Progenitor cell of endocrine pancreas (in vitro differentiated cells): ENCODE measurements around the gene FAM210A. TPM values are rescaled to one million over a fixed set of nuclear protein-coding genes. Genes with fewer than 3 reads are reported as not detected.

Experiments
- DNase-seq: peaks from one replicate; pipeline ENCODE4 v3.0.0; 2021; ENCODE audit warnings: low spot score; ENCODE audit not compliant: unreplicated experiment
- H3K27ac Mint-ChIP-seq: 2 replicates; pipeline ENCODE4 v1.8.0; 2021; ENCODE audit warnings: mild to moderate bottlenecking, moderate library complexity, mixed read lengths
- H3K27me3 Mint-ChIP-seq: 2 replicates; pipeline ENCODE4 v1.8.0; 2021; ENCODE audit warnings: mixed read lengths
- H3K36me3 Mint-ChIP-seq: 2 replicates; pipeline ENCODE4 v1.8.0; 2022; ENCODE audit warnings: mixed read lengths; ENCODE audit not compliant: insufficient read depth
- H3K4me1 Mint-ChIP-seq: 2 replicates; pipeline ENCODE4 v1.8.0; 2021; ENCODE audit warnings: low read depth, mixed read lengths
- H3K4me3 Mint-ChIP-seq: 2 replicates; pipeline ENCODE4 v1.8.0; 2021; ENCODE audit warnings: low read depth, mild to moderate bottlenecking, moderate library complexity, mixed read lengths
- H3K9me3 Mint-ChIP-seq: 2 replicates; pipeline ENCODE4 v1.8.0; 2021; ENCODE audit warnings: low read depth, mixed read lengths
- total RNA-seq: library from RNA; stranded (reverse); gene quantifications from 2 replicates; pipeline ENCODE4 v1.2.1, GENCODE V29; 2021
- TF ChIP-seq, protein P1 (sequence below): fragments of 200-600 bp; sonication (generic); IDR thresholded peaks from one replicate; pipeline ENCODE4 v1.5.0; 2021; ENCODE audit warnings: antibody characterized with exemption, mild to moderate bottlenecking; ENCODE audit not compliant: unreplicated experiment

FAM210A gene
- total RNA-seq, 1 donor from 2014 or later = 11.0 TPM

DNA sequence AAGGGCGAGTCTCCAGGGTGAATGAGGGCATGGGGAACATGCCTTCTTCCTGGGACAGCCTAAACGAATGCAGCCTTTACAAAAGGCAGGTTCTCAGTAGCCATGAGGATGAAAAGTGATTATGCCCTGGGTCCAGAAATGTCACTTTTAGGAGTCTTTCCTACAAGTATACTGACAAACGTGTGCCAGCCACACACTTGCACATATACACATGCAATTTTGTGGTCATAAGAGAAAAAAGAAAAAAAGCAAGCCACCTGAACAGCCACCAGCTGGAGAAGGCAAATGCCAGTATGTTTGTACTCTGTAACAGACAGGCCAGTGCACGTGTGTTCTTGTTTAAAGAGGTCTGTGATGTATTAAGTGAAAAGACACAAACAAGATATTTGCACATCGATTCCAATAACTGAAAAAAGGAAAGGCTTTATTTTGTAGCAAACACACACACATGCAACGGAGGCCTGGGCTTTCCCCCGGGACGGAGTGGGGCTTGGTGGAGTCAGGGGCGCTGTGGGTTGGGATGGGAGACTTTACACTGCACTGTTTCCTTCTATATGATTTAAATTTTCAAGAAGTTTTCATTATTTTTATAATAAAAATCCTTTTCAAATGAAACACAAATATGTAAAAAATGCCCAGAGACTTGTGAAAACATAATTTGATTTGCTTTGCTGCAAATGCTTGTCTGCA lies 108.4 kb downstream of the FAM210A start:
- H3K36me3 Mint-ChIP-seq = no peaks in the 10 kb centered on the region
- DNase-seq = no peak
- H3K27me3 Mint-ChIP-seq = peaks cover 12% of the 10 kb centered on the region
- no peak overlapping the region for H3K4me3 Mint-ChIP-seq
- H3K27ac Mint-ChIP-seq = no peak overlapping the region
- no peaks in the 10 kb centered on the region for H3K9me3 Mint-ChIP-seq
- TF ChIP-seq, protein P1, sequence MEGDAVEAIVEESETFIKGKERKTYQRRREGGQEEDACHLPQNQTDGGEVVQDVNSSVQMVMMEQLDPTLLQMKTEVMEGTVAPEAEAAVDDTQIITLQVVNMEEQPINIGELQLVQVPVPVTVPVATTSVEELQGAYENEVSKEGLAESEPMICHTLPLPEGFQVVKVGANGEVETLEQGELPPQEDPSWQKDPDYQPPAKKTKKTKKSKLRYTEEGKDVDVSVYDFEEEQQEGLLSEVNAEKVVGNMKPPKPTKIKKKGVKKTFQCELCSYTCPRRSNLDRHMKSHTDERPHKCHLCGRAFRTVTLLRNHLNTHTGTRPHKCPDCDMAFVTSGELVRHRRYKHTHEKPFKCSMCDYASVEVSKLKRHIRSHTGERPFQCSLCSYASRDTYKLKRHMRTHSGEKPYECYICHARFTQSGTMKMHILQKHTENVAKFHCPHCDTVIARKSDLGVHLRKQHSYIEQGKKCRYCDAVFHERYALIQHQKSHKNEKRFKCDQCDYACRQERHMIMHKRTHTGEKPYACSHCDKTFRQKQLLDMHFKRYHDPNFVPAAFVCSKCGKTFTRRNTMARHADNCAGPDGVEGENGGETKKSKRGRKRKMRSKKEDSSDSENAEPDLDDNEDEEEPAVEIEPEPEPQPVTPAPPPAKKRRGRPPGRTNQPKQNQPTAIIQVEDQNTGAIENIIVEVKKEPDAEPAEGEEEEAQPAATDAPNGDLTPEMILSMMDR = no peak
- H3K4me1 Mint-ChIP-seq = peaks cover 4% of the 10 kb centered on the region

DNA sequence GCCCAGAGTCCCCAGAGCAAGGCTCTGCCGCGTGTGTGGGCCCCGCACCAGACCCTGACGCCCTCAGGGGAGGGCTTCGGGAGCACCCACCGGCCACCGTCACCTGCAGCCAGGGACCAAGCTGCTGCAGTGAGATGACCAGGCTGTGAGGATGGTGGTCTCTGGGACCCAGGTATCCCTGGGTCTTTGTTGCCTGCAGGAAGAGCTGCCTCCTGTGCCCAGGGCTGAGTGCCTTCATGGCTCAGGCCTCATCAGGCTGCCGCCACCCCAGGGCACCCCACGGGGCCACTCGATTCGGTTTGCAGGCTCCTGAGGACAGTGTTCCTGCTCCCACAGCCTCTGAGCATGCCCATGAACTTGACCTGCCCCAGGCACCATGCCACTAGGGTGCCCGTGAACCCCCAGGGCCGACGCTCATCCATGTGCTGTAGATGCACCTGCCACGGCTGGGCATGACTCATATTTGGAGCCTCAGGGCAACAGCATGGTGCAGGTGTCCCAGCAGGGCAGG lies 109.8 kb downstream of the FAM210A start:
- TF ChIP-seq, protein P1 = no peak
- H3K4me3 Mint-ChIP-seq = no peak overlapping the region
- peaks cover 26% of the 10 kb centered on the region for H3K27me3 Mint-ChIP-seq
- no peaks in the 10 kb centered on the region for H3K36me3 Mint-ChIP-seq
- DNase-seq = no peak
- H3K4me1 Mint-ChIP-seq = peaks cover 4% of the 10 kb centered on the region
- no peaks in the 10 kb centered on the region for H3K9me3 Mint-ChIP-seq
- H3K27ac Mint-ChIP-seq = no peak overlapping the region

DNA sequence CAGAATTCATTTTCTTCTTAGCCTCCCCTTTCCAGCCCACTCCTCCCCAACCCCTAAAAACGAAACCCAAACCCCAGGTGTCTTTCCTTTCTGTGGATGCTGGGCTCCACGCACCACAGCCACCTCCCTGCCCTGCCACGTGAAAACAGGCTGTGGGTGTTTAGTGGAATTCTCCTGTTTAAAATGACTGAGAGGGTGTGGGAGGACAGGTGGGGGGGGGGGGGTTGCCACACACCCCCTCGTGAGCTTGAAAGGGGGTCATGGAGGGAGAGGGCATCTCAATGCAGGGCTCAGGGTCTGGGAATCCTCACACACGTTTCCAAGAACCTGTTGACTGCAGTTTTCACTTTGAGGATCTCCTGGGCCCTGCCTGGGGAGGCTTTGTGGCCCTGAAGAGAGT lies 110.3 kb downstream of the FAM210A start:
- H3K27ac Mint-ChIP-seq = no peak overlapping the region

DNA sequence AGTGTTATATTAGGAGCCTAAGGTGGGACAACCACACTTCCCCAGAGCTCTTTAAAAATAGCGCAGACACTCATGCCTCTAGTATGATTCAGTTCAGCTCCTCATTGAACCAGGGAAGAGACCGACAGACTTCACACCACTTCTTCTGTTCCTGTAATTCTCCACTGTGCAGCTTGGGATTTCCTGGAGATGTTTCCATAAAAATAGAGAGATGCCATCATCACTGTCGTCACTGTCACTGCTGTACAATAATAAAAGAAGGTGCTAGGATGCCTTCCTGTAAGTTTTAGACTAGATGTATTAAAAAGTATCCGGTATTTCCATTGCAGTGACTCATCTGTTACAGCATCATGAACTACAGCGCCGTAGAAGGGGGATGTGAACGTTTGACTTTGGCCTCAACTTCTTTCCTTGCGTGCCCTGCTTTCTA lies 110.9 kb downstream of the FAM210A start:
- Mint-ChIP-seq H3K27me3 (peaks cover 35% of the 10 kb centered on the region), H3K4me3 (no peak overlapping the region), H3K4me1 (peaks cover 4% of the 10 kb centered on the region), H3K27ac (no peak overlapping the region), H3K36me3 (no peaks in the 10 kb centered on the region), H3K9me3 (no peaks in the 10 kb centered on the region)
- no peak for DNase-seq
- TF ChIP-seq, protein P1 = no peak

More for the DNA sequence above, 110.3 kb downstream of the FAM210A start:
- no peaks in the 10 kb centered on the region for H3K9me3 Mint-ChIP-seq
- peaks cover 31% of the 10 kb centered on the region for H3K27me3 Mint-ChIP-seq
- TF ChIP-seq, protein P1 = no peak
- peaks cover 4% of the 10 kb centered on the region for H3K4me1 Mint-ChIP-seq
- no peaks in the 10 kb centered on the region for H3K36me3 Mint-ChIP-seq
- no peak for DNase-seq
- no peak overlapping the region for H3K4me3 Mint-ChIP-seq

DNA sequence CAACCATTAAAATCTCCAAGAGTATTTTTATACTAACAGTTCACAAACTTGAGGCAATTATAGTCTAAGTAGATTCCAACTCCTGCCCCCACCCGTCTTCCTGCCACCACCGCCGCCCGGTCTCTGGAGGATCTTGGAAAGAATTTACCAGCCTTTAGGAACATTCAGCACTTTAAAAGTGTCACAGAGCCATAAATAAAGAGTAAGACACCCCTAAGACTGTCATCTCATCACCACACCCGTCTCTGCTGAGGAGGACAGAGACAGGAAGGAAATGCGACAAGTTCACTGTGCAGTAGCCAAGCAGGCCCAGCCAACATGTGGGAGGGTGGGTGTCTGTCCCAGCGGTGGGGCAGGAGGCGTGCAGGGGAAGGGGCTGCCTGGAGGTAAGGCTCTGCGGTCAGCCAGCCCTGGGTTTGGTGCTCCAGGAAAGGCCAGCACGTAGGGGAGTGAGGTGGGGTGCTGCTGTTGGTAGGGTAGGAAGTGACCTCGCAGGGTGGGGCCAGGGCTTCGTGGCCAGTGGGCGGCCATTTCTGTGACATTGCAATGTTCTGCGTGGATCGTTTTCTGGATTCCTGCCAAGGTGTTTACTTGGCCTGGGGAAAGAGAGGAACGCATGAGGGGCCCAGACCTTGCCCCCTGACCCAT lies 111.6 kb downstream of the FAM210A start:
- no peak for DNase-seq
- H3K9me3 Mint-ChIP-seq = no peaks in the 10 kb centered on the region
- H3K4me3 Mint-ChIP-seq = no peak overlapping the region
- peaks cover 4% of the 10 kb centered on the region for H3K4me1 Mint-ChIP-seq
- TF ChIP-seq, protein P1 = no peak
- H3K27me3 Mint-ChIP-seq = peaks cover 35% of the 10 kb centered on the region
- H3K36me3 Mint-ChIP-seq = no peaks in the 10 kb centered on the region
- H3K27ac Mint-ChIP-seq = peak overlapping the region; percentile 36
